RCC 7860 (cell line): Measurements from ENCODE around the gene SLC35G4.
"Not testable (repeated sequence)": the region's sequence is repeated elsewhere in the genome, so short reads cannot be mapped to it uniquely, and the experiment has no call there.

Experiments used
- DNase-seq: peaks from one replicate; pipeline ENCODE4 v3.0.0-alpha.2; 2015; ENCODE audit warnings: low spot score
- FAIRE-seq: peaks from 2 replicates; lab custom pipeline; 2012; peaks lifted over from hg19 to GRCh38; lab: Jason Lieb, UNC

The SLC35G4 gene

DNA sequence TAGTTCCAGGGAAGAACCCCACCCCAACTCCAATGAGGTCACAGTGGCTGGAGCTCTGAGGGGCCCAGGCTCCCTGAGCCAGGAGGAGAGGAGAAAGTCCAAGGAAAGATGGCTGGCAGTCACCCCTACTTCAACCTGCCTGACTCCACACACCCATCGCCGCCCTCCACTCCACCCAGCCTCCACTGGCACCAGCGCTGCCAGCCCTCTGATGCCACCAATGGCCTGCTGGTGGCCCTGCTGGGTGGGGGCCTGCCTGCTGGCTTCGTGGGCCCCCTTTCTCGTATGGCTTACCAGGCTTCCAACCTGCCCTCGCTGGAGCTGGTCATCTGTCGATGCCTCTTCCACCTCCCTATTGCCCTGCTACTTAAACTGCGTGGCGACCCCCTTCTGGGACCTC, at the start of gene SLC35G4:
Gene SLC35G4 (plus strand): TSS at position 109 of the 400 bp plus-strand sequence. CDS start 0 bp downstream, at position 109.
- FAIRE-seq, DNase-seq: not testable (repeated sequence)

- FAIRE-seq (no peak), DNase-seq (no peak)
These were observed 48.1 kb upstream of the SLC35G4 start for GRCh38 chr18:11561293-11561692.

DNA sequence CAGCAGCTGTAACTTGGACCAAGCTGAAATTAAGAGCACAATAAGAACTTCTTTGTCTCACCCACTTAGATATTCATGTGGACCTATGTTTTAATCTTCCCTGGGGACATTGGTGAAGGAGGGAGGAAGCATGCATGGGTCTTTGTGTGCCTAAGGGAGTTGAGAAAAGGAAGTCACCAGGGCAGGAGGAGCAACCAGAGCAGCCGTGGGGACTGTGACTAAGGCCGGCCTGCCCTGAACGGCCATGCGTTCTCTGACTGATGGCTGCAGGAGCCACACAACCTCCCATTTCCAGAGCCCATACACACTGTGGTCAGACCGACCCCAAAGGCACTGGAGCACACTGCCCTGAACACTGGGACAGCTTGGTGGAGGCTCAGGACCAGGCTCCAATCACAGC, 43.7 kb upstream of the SLC35G4 start:
- DNase-seq: no peak
- FAIRE-seq: no peak

- DNase-seq (no peak), FAIRE-seq (no peak)
These were observed 43.0 kb upstream of the SLC35G4 start for GRCh38 chr18:11566236-11566965.

GRCh38 chr18:11567396-11567795, 42.0 kb upstream of the SLC35G4 start:
- FAIRE-seq: no peak
- no peak for DNase-seq

DNA sequence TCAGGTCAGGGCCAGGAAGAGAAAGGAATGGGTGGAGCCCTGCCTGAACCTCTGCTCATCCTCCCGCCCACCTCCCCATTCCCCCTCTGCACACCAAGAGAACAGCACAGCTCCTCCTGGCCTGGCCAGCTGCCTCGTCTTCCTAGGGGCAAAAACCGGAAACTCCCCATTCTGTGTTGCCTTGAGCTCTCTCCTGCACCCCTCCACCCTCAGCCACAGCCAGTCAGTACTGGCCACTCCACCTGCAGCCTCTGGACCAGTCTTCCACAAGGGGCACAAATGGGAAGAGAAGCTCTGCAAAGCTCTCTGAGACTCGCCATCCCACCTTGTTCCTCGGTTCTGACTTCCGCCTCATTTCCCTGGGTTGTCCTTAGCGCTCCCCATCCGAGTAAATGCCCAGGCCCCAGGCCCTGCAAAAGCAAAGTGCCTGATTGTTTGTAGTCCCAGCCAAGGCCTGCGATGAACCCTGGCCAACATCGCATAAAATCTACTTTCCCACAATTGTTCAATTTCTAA, 39.3 kb upstream of the SLC35G4 start:
- FAIRE-seq: no peak
- DNase-seq: no peak

- no peak for DNase-seq
- FAIRE-seq: no peak
These were observed 38.5 kb upstream of the SLC35G4 start for GRCh38 chr18:11570769-11571412.

GRCh38 chr18:11572201-11572600, 37.2 kb upstream of the SLC35G4 start:
- no peak for FAIRE-seq

GRCh38 chr18:11574545-11574944, 34.9 kb upstream of the SLC35G4 start:
- FAIRE-seq: no peak
- no peak for DNase-seq

More at GRCh38 chr18:11572201-11572600, 37.2 kb upstream of the SLC35G4 start:
- DNase-seq: no peak

- FAIRE-seq: no peak
- DNase-seq: no peak
These were observed 31.9 kb upstream of the SLC35G4 start for GRCh38 chr18:11577271-11578112.

- DNase-seq (no peak), FAIRE-seq (no peak)
These were observed 30.6 kb upstream of the SLC35G4 start for GRCh38 chr18:11578799-11579198.

DNA sequence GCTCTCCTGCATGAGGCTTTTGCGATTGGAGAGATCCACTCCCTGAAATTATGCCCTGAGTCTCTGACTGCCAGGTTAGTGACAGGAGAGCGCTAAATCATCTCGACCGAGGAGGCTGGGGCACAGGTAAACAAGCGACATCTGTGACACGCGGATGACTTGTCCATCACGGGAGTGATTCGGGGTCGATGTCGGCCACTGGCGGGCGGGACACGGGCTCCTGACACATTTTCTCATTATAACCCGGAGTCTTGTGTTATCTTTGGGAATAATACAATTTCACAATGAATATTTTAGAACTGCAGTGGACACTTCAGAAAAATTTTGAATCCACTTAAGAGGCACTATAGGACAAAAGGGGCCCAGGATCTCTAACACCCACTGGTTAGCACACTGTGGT, 29.5 kb upstream of the SLC35G4 start:
- FAIRE-seq (no peak), DNase-seq (no peak)

DNA sequence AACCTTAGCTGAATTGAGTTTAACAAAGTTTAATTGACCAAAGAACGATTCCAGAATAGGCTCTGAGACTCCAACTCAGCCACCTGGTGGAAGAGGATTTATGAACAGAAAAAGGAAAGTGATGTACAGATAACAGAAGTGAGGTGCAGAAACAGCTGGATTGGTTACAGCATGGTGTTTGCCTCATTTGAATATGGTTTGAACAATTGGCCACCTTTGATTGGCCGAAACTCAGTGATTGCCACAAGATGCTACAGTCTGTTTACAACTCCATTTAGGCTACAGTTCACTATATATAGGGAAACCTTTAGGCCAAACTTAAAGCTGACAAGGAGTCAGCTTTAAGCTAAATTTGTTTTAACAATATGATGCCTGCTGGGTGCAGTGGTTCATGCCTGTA, 28.1 kb upstream of the SLC35G4 start:
- no peak for FAIRE-seq
- DNase-seq: no peak

- DNase-seq: no peak
These were observed 23.8 kb upstream of the SLC35G4 start for GRCh38 chr18:11585596-11585995.

DNA sequence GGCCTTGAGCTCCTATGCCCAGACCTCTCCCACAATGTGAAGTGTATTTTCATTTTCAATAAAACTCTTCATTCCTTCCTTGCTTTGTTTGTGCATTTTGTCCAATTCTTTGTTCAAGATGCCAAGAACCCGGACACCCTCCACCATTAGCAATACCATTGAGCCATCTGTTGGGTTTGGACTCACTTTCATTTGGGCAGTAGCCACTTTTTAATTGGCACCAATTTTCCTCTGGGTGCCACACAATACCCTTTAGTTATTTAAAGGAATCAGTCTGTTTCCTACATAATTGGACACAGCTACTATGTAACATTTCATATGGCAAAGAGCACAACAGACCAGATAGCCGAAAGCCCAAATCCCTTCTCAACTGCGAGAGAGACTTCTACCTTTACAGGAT, 22.5 kb upstream of the SLC35G4 start:
- FAIRE-seq: no peak
- no peak for DNase-seq

More at GRCh38 chr18:11585596-11585995, 23.8 kb upstream of the SLC35G4 start:
- no peak for FAIRE-seq

- no peak for FAIRE-seq
- DNase-seq: no peak
These were observed 22.0 kb upstream of the SLC35G4 start for GRCh38 chr18:11587432-11587831.

DNA sequence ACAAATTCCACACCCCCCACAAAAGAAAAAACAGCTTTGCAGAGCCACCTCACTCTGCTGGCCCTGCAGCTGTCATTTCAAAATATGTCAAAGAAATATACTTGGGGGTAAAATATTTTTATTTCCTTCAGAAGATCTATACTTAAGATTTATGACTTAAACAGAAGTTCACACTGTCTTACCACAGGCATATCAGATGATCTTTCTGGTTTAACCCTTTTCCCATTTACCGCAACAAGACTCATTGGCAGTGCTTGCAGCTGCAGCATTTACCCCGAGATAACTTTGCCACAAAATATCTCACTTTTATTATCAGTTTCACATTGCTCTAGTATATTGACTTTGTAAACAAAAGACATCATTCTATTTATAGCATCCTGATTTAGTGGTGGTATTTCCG, 21.6 kb upstream of the SLC35G4 start:
- no peak for DNase-seq
- no peak for FAIRE-seq

DNA sequence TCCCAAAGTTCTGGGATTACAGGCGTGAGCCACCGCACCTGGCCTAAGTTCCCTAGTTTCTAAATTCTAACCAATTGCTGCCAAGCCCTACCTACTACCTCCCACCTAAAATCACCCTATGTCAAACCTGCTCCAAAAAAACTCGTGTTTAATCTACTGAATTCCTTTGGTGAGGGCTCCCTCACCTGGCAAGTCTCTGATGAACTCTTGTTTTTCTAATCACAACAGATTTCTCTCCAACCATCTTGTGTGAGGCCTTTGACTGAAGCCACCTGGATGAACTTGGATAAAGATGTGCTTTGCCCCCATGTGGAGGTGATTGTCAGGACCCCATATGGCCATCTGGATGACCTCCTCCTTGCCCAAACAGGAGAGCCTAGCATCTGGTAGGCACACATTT, 17.4 kb upstream of the SLC35G4 start:
- no peak for FAIRE-seq
- DNase-seq: no peak

- DNase-seq (no peak), FAIRE-seq (no peak)
These were observed 9.1 kb upstream of the SLC35G4 start for GRCh38 chr18:11600321-11600720.

DNA sequence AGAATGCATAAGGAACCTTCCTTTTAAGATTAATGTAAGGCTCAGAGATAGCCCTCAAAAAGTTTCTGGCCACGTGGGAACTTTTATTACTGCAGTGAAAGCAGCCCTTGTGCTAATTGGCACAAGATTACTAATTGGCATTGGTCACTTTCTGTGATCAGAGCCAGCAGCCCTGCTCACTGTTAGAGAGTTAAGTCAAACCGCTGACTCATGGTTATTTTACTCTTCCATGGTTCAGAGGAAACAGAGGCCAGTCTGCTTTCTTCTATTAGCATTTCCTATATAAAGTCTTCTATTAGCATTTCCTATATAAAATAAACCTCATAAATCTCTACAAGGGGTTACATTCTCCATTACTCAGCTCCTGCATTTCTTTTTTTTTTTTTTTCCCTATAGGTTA, 1.5 kb upstream of the SLC35G4 start:
- DNase-seq (no peak), FAIRE-seq (no peak)

GRCh38 chr18:11608618-11609017, 778 bp upstream of the SLC35G4 start:
- not testable (repeated sequence) for FAIRE-seq, DNase-seq
